Measurements from ENCODE around the gene MGMT. TPM values are rescaled to one million over a fixed set of nuclear protein-coding genes. Genes with fewer than 3 reads are reported as not detected.

The MGMT gene
- total RNA-seq, 2 donors from 2014 or later = 15.3 to 16.1 TPM

DNA sequence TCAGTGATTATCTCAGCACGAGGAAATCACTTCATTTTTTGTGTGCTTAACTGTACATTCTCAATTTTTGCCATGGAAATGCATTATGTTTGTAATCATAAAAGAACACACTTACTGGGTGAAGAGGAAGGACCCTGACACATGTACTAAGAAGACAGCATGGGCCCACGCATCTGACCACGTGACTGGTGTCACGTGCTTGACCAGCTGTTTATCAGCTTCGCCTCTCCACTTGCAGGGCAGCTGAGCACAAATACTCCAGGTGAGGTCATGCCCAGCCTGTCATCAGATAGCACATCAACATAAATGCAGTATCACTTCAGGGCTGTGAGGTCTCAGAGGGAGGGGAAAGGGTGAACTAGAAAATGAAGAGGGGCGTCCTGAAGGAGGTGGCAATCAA, 317.2 kb downstream of the MGMT start:
- intact Hi-C loops (cut with DNase I, micrococcal nuclease) = no loop called here
- DNase-seq (no peak), ATAC-seq (no peak)

DNA sequence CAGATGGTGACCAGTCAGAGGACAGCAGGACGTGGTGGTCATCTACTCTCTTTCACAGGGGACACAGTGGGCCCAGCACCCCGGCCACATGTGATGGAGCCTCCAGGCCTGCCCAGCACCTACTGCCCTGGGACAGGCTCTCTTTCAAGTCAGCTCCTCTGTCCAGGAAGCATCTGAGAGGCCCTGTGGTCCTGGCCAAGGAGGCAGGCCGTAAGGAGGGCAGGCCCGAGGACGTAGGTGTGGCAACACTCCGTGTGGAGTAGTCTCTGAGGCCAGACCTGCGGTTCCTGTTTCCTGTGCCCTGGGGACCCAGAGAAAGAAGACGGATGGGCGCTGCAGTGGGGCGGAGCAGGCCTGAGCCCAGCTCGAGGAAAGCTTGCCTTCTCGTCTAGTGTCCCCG, 317.9 kb downstream of the MGMT start:
- ATAC-seq (no peak), DNase-seq (no peak)
- intact Hi-C loops (cut with DNase I, micrococcal nuclease) = no loop called here

- DNase-seq (no peak), ATAC-seq (no peak)
- intact Hi-C loops (cut with DNase I, micrococcal nuclease) = no loop called here
These were observed 318.5 kb downstream of the MGMT start for GRCh38 chr10:129785536-129785981.

DNA sequence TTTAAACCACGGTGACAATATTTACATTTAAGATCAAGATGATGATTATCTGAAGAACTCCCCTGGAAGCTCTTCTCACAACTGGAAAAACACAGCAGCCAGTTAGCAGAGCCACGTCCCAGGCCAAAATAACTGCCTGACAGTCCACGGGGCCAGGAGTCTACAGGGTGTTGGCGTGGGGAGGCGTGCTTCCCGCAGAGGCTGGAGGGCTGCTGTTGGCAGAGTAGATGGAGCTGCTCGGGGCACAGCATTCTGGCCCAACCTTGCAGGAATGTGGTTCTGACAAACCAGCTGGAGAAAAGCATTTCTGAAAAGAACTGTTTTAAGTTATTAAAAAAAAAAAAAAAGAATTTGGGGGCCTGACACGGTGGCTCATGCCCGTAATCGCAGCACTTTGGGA, 319.2 kb downstream of the MGMT start:
- no peak for ATAC-seq
- no peak for DNase-seq
- intact Hi-C loops (cut with DNase I, micrococcal nuclease) = no loop called here

GRCh38 chr10:129787557-129787956, 320.5 kb downstream of the MGMT start:
- no peak for ATAC-seq
- DNase-seq = no peak
- intact Hi-C loops (cut with DNase I, micrococcal nuclease) = no loop called here

DNA sequence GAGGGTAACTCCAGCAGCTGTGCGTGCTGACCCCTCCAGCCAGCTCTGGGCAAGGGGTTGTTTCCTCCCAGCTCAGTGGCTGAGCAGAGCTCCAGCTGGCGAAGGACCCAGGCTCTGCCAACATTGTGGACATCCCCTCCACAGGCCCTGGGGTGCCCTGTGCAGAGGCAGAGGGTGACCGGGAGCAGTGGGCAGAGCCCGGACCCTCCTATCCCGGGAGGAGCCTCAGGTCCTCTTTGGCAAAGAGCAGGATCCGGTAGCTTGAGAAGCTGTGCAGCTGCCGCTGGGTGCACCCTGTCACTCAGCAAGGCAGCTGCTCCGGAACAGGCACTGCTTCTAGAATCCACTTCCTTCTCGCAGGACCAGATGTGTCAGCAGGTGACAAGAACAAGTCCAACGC, 321.2 kb downstream of the MGMT start:
- intact Hi-C loops (cut with DNase I, micrococcal nuclease) = no loop called here
- DNase-seq (no peak), ATAC-seq (no peak)

DNA sequence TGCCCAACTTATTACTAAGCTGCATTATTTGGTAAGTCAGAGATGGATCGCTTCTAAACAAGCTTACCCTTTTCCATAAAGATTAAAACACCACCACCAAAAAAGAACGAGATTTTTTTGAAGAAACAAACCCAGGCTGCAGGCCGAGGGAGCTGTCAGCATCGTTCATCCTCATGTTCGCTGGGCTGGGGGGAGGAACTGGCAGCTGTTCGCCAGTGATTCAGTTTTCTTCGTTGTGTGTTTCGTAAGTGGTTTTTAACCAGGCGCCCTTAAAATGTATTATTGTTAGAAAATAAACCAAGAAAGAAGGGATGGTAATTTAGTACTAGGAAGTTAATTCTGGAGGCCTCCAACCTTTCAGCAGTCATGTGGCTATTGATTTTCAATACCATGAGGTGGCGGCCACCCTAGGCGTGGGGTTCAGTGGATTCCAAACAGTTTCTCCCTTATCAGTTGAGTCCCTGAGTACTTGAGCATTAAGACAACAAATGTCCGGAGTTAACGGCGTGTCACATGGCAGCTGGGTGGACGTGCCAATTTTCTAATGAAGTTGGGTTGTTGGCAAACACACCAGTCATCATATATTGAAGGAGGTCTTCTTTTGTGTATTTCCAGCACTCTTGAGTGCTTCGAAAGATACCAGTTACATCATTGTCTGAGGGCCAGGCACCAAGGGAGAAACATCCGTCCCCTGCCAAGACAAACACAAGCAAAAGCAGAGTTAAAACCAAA, 323.8 kb downstream of the MGMT start:
- DNase-seq = no peak
- ATAC-seq = no peak
- intact Hi-C loops (cut with DNase I, micrococcal nuclease) = no loop called here

- intact Hi-C loops (cut with DNase I, micrococcal nuclease) = no loop called here
- DNase-seq = no peak
- no peak for ATAC-seq
These were observed 325.1 kb downstream of the MGMT start for GRCh38 chr10:129792141-129792540.

- ATAC-seq = no peak
- no peak for DNase-seq
- intact Hi-C loops (cut with DNase I, micrococcal nuclease) = no loop called here
These were observed 325.8 kb downstream of the MGMT start for GRCh38 chr10:129792864-129793263.

- ATAC-seq (no peak), DNase-seq (no peak)
- intact Hi-C loops (cut with DNase I, micrococcal nuclease) = no loop called here
These were observed 326.4 kb downstream of the MGMT start for GRCh38 chr10:129793479-129793878.

DNA sequence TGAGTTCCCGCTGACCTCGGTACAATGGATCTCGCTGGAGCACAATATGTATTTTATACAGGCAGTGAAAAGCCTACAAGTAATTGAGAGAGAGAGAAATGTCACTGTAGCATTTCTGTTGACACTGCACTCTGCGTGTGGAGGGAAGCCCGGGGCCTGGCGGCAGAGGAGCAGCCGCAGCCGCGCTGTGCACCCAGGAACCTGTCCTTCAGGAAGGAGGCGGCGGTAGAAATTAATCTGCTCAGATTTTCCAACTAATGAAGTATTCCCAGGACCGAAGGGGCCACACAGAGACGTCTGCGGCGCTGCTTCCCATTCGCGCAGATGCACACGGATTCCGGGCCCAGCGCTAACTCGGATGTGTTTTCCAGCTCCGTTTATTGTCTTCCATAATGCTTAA, 327.0 kb downstream of the MGMT start:
- no peak for ATAC-seq
- no peak for DNase-seq
- intact Hi-C loops (cut with DNase I, micrococcal nuclease) = no loop called here

DNA sequence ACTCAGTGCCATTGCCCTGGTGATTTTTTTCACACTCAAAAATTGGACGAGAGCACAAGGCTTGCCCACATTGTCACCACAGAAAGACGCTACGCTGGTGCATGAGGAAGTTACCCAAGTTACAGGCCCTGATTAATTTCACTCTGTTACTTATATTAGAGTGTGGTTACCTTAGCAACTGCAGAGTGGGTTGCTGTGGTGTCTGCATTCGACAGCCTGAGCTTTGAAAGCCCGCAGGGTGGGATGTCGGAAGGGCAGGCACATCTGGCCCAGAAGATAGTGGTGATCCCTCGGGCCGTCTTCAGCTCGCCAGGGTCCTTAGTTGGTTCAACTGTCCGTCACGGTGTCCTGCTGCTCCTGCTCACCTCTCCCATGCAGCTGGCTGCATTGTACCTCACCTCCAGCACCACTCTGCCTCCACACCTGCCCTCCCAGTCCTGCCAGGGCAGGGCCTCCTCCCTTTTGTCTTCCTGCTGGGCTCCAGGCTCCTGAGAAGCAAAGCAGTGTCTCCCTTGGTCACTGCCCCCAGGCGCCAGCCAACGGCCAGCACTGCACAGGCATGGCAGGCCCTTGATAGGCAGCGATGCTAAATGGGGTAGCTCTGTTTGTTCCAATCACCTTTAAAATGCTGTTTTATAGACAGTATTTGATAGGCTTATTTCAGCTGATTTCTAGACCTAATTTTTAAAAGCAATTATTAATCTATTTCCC, 329.8 kb downstream of the MGMT start:
- DNase-seq (no peak), ATAC-seq (no peak)
- intact Hi-C loops (cut with DNase I, micrococcal nuclease) = no loop called here

- no peak for DNase-seq
- no peak for ATAC-seq
- intact Hi-C loops (cut with DNase I, micrococcal nuclease) = no loop called here
These were observed 332.9 kb downstream of the MGMT start for GRCh38 chr10:129799942-129800341.

- intact Hi-C loops (cut with DNase I, micrococcal nuclease) = no loop called here
- DNase-seq (no peak), ATAC-seq (no peak)
These were observed 333.8 kb downstream of the MGMT start for GRCh38 chr10:129800796-129801340.

DNA sequence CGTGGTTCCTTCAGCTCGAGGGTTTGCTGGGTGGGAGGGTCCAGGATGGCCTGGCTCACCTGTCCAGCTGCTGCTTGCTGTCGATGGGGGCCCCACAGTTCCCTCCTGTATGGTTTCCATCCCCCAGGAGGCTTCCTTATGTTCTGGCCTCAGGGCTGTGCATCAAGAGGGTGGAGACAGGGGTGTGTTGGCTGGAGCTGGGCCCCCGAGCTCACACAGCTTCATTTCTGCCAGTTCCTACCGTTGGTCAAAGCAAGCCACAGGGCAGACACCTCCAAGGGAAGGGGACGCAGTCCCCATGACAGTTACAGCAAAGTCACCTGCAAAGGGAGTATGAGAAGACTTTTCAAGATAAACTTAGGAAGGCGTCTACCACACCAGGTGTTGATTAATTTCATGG, 340.2 kb downstream of the MGMT start:
- intact Hi-C loops (cut with DNase I, micrococcal nuclease) = no loop called here
- ATAC-seq = no peak
- DNase-seq = no peak

GRCh38 chr10:129808092-129808983, 341.3 kb downstream of the MGMT start:
- no peak for ATAC-seq
- intact Hi-C loops (cut with DNase I, micrococcal nuclease) = no loop called here
- DNase-seq = no peak

- ATAC-seq = no peak
- intact Hi-C loops (cut with DNase I, micrococcal nuclease) = no loop called here
- DNase-seq = no peak
These were observed 342.4 kb downstream of the MGMT start for GRCh38 chr10:129809431-129809830.

- DNase-seq (no peak), ATAC-seq (no peak)
- intact Hi-C loops (cut with DNase I, micrococcal nuclease) = no loop called here
These were observed 342.8 kb downstream of the MGMT start for GRCh38 chr10:129809841-129810240.

- no peak for ATAC-seq
- intact Hi-C loops (cut with DNase I, micrococcal nuclease) = no loop called here
- DNase-seq = no peak
These were observed 344.2 kb downstream of the MGMT start for GRCh38 chr10:129811208-129811607.

Data from left colon (tissue), 2 donors.